HG03025 (cell line): ENCODE measurements around the gene TP63.
"Not testable (repeated sequence)": the region's sequence is repeated elsewhere in the genome, so short reads cannot be mapped to it uniquely, and the experiment has no call there.

Source experiments
- ATAC-seq: cut with Tn5 transposase; IDR thresholded peaks from one replicate; pipeline ENCODE4 v1.9.1; 2021; ENCODE audit warnings: mild to moderate bottlenecking, moderate library complexity; ENCODE audit not compliant: unreplicated experiment, low FRiP score

Gene TP63

GRCh38 chr3:189631373-189631408, at the start of gene TP63:
Gene TP63 (plus strand): TSS chr3:189631389. CDS start chr3:189631516, 127 bp downstream.
- no peak for ATAC-seq

- ATAC-seq = no peak
These were observed 49.0 kb upstream of the TP63 start for GRCh38 chr3:189582179-189582578.

- ATAC-seq = no peak
These were observed 46.5 kb upstream of the TP63 start for GRCh38 chr3:189584645-189585044.

- ATAC-seq = peak; percentile 87
These were observed 44.1 kb upstream of the TP63 start for GRCh38 chr3:189586941-189587663.

GRCh38 chr3:189587664-189588040, 43.5 kb upstream of the TP63 start:
- no peak for ATAC-seq

GRCh38 chr3:189588070-189588469, 43.1 kb upstream of the TP63 start:
- ATAC-seq = no peak

GRCh38 chr3:189588475-189589178, 42.6 kb upstream of the TP63 start:
- ATAC-seq = no peak

GRCh38 chr3:189589179-189589569, 42.0 kb upstream of the TP63 start:
- ATAC-seq = no peak

GRCh38 chr3:189590223-189590622, 41.0 kb upstream of the TP63 start:
- ATAC-seq = no peak

- ATAC-seq = no peak
These were observed 37.6 kb upstream of the TP63 start for GRCh38 chr3:189593581-189593980.

- ATAC-seq = not testable (repeated sequence)
These were observed 34.9 kb upstream of the TP63 start for GRCh38 chr3:189596078-189596979.

- ATAC-seq = no peak
These were observed 33.3 kb upstream of the TP63 start for GRCh38 chr3:189597918-189598317.

- ATAC-seq = no peak
These were observed 32.5 kb upstream of the TP63 start for GRCh38 chr3:189598530-189599225.

- ATAC-seq = no peak
These were observed 28.7 kb upstream of the TP63 start for GRCh38 chr3:189602471-189602870.

GRCh38 chr3:189605717-189606116, 25.5 kb upstream of the TP63 start:
- ATAC-seq = no peak

- no peak for ATAC-seq
These were observed 24.4 kb upstream of the TP63 start for GRCh38 chr3:189606774-189607173.

GRCh38 chr3:189612641-189613040, 18.5 kb upstream of the TP63 start:
- not testable (repeated sequence) for ATAC-seq

- no peak for ATAC-seq
These were observed 18.1 kb upstream of the TP63 start for GRCh38 chr3:189613122-189613521.

GRCh38 chr3:189621948-189622603, 9.1 kb upstream of the TP63 start:
- ATAC-seq = no peak

- no peak for ATAC-seq
These were observed 8.6 kb upstream of the TP63 start for GRCh38 chr3:189622629-189623028.

- ATAC-seq = no peak
These were observed 7.1 kb upstream of the TP63 start for GRCh38 chr3:189624130-189624529.
